ENCODE results near the gene NDUFB7.

- no peak for TF ChIP-seq HOXA7 (CRISPR knock-in tag; IDR thresholded peaks at IDR 0.05; ENCODE audit: borderline replicate concordance)
- no peak for TF ChIP-seq HOXC10 (CRISPR knock-in tag; IDR thresholded peaks at IDR 0.05)
- no peak for TF ChIP-seq ZNF133 (tag by site-specific recombination; IDR thresholded peaks at IDR 0.05)
- no peak for TF ChIP-seq CTCF (tag by site-specific recombination; IDR thresholded peaks at IDR 0.05)
- TF ChIP-seq ZFHX2 (tag by site-specific recombination; conservative IDR thresholded peaks at IDR 0.05) = no peak
- no peak for TF ChIP-seq YY1 (tag by site-specific recombination; IDR thresholded peaks at IDR 0.05)
- TF ChIP-seq ZNF23 (tag by site-specific recombination; IDR thresholded peaks at IDR 0.05; ENCODE audit: borderline replicate concordance) = no peak
- TF ChIP-seq ZNF398 (tag by site-specific recombination; IDR thresholded peaks at IDR 0.05) = no peak
Observed at GRCh38 chr19:14565765-14566711, 5.8 kb downstream of the NDUFB7 start.

Measured in HEK293 (cell line).